Iris pigment epithelial cell (primary cell): ENCODE measurements around the gene CST9L.

Source experiments
- DNase-seq: peaks from one replicate; pipeline ENCODE4 v3.0.0-alpha.2; 2011; ENCODE audit warnings: low read depth

CST9L gene

GRCh38 chr20:23546435-23547144 is 21.7 kb downstream of the CST9L start:
- DNase-seq = no peak

- no peak for DNase-seq
Observed at GRCh38 chr20:23544133-23544532, 24.2 kb downstream of the CST9L start.

- no peak for DNase-seq
Observed at GRCh38 chr20:23542801-23543200, 25.5 kb downstream of the CST9L start.

GRCh38 chr20:23541776-23542175 is 26.5 kb downstream of the CST9L start:
- no peak for DNase-seq

GRCh38 chr20:23541330-23541729 is 27.0 kb downstream of the CST9L start:
- DNase-seq = no peak

DNA sequence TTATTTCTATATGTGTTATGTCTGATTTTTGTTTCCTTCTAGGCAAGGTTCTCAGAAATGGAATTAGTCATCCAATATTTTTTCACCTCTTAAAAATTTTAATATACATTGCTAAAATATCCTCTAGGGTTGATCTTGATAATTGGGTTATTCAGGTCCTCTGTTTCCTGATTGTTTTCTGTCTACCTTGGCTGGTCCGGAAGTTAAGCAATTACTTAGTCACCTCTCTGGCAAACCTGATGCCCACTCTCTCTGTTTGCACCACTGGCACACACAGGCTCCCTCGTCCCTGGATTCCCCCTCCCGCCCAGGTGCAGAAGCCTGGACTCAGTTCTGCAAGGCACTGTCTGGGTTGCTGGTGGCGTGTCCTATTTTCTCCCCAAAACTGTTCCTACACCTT is 27.7 kb downstream of the CST9L start:
- DNase-seq = no peak

DNA sequence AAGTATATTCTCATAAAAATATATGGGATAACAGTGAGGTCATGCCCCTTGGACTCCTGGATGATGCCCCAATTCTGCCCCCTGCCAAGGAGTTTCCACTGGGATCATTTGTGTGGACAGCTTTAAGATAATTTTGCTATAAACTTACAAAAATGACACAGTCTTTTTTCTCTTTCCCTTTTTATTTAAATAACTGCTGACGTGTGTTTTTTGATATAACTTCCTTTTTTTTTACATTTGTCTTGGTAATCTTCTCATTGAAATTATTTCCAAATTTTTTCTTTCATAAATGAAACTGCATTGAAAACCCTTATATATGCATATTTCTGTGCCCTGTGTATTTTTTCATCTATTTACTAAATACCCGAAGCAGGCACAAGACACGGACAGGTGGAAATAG is 31.3 kb downstream of the CST9L start:
- no peak for DNase-seq

GRCh38 chr20:23536328-23536974 is 31.8 kb downstream of the CST9L start:
- no peak for DNase-seq

DNA sequence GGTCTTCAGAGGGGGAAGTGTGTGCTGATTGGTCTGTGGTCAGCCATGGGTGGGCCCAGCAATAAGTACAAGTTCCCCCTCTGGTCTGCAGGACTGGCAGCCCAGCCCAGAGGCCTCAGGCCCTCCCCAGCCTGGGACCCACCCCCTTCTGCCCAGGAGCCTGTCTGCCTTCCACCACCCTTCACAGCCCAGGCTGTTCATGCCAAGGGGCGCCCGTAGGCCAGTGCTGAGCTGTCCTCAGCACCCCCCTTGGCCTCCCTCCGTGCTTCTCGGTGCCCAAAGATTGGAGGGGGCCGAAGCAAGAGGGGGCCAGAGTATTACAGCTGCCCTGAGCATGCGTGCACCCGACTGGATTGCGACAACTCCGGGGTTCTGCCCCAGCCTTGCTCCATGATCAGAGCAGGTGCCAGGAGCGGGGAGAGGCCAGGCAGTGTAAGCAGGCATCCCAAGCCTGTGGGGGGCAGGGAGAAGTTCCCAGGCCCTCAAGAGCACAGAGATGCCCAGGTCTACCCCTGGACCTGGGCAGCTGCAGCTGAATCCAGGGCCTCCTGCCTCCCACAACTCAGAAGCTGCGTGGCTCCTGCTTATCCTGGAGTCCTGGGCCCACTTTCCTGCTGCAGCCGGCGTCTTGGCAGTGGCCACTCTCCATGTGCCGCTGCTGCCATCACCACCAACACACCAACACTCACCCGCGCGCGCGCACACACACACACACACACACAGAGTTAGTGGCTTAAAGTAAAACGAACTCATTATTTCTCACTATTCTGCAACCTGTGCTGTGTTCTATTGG is 33.3 kb downstream of the CST9L start:
- DNase-seq = no peak

DNA sequence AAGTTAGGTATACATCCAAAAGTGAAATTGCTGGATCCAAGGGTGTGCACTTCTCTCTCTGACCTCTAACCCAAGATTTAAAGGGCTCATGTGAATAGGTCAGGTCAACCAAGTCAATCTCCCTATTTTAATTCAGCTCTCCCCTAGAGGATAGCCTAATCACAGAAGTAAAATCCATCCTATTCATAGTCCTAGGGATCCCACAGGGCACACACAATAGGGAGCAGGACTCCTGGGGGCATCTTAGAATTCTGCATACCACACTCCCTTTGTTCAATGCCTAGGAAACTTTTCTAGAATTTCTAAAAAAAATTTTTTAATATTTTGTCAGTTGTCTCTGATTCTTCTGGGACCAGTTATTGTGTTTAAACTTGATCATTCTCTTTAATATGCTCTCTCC is 35.1 kb downstream of the CST9L start:
- DNase-seq = no peak

GRCh38 chr20:23532533-23532932 is 35.8 kb downstream of the CST9L start:
- DNase-seq = no peak

GRCh38 chr20:23530937-23531567 is 37.2 kb downstream of the CST9L start:
- no peak for DNase-seq

DNA sequence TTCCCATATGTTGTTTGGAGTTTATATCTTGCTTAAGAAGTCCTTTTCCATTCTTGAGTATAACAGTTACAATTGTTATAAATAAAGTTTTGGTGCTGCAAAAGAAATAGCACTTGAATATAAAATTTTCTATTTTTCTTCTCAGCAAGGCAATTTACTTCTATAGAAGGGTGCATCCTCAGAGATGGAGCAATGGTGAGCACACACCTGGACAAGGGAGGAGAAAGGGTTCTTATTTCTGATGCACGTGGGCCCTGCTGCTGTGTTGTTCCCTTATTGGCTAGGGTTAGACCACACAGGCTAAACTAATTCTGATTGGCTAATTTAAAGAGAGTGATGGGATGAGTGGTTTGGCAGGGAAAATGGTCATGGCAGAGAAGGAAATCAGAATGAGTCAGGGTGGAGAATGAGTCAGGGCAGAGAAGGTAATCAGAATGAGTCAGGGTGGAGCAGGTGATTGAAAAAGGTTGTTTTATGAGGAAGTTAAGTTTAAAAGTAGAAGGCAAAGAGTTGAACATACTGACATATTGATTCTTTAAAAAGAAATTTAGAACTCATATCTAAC is 39.3 kb downstream of the CST9L start:
- DNase-seq = no peak

DNA sequence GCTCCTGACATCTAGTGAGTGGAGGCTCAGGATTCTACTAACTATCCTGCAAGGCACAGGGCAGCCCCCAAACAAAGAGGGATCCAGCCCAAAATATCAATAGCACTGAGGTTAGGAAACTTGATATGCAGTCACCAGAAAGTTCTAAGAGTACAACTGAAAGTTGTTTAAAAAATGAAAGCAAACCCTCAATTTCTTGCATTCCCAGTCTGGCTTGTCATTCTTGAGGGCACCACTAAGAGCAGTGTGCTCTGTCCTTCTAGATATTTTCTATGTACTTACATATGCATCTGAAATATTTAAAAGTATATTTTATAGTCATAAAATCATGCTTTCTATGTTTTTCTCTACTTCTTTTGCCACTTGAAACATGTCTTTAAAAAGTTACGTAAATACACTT is 41.4 kb downstream of the CST9L start:
- DNase-seq = no peak

GRCh38 chr20:23524146-23524545 is 44.1 kb downstream of the CST9L start:
- no peak for DNase-seq

DNA sequence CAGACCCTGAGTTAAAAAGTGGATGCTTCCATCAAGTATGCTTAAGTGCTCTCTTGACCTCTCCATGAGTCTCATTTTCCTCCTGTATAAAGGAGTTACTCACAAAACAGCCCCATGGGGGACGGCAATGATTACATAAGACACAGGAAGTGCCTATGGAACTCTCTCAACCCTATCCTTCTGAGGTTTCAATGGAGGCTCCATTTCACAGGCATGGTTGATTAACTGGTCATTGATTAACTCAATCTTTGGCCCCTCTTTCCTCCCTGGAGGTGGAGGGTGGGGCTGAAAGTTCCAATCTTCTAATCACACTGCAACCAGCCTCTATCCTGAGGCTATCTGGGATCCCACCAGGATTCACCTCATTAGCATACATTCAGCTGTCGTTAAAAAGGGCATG is 48.1 kb downstream of the CST9L start:
- DNase-seq = no peak

- DNase-seq = no peak
Observed at GRCh38 chr20:23519556-23519955, 48.7 kb downstream of the CST9L start.

DNA sequence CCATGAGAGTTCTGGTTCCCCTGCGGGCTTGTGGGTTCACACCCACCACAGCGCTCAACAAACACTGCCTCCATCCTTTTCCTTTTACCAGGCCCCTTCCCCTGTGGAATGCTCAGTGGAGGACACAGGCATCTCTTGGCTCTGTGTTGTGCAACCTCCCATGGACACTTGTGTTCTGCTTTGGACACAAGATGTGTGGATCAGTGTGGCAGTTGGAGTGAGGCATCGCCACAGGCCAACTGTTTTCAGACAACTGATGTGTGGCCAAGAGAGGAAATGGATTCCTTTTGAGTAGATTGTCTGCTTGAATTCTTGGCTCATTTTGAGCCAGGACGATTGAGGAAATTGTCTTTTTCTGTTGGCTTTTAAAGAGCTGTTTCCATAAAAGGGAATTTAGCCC is 50.6 kb downstream of the CST9L start:
- no peak for DNase-seq

GRCh38 chr20:23515250-23515939 is 52.9 kb downstream of the CST9L start:
- DNase-seq = peak; percentile 7

DNA sequence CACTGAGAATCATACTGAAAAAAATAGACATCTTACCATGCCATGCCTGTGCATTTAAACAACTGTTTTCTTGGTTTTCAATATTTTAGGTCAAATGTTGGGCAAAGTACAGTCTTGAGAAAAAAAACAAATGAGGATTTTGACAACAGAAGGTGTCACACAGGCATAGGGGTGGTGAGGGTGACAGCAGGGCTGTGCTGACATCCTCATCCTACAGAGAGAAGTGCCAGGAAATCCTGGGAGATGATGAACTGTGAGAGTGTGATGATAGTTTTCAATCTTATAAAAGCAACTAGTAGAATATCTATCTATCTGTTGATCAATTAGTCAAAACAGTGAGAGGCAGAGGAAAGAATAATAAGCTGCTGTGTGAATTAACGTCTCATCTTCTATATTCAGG is 53.4 kb downstream of the CST9L start:
- no peak for DNase-seq
